Measurements from ENCODE around the gene CACFD1.

CACFD1 gene

GRCh38 chr9:133426011-133426410 lies 33.8 kb upstream of the CACFD1 start:
- Histone ChIP-seq H3K36me3 (ENCODE audit: control insufficient read depth, low read length) (no peaks in the 10 kb centered on the region), H4K20me1 (ENCODE audit: control insufficient read depth, insufficient read depth, low read depth, low read length) (no peaks in the 10 kb centered on the region), H3K4me1 (ENCODE audit: control insufficient read depth, low read length) (peaks cover 8% of the 10 kb centered on the region), H3K4me3 (ENCODE audit: low read length) (no peak overlapping the region), H3K27me3 (ENCODE audit: control insufficient read depth, low read length) (peaks cover 25% of the 10 kb centered on the region), H3F3A (ENCODE audit: control insufficient read depth, insufficient read depth) (peaks cover 5% of the 10 kb centered on the region), H3K9me3 (ENCODE audit: control insufficient read depth, insufficient read depth, low read length) (no peaks in the 10 kb centered on the region), H3K79me2 (ENCODE audit: control insufficient read depth, low read length) (no peaks in the 10 kb centered on the region), H3K4me2 (ENCODE audit: low read length) (no peak overlapping the region), H3K9me2 (replicated peaks; ENCODE audit: control insufficient read depth, low read length) (no peaks in the 10 kb centered on the region), H3K27ac (ENCODE audit: low read depth, low read length) (no peak overlapping the region)
- TF ChIP-seq EZH2phosphoT487 (IDR thresholded peaks at IDR 0.05; ENCODE audit: borderline replicate concordance, low read length) = no peak
- TF ChIP-seq CTCF (IDR thresholded peaks at IDR 0.05; ENCODE audit: low read depth, low read length, poor library complexity, severe bottlenecking) = no peak

- Histone ChIP-seq H3K36me3 (ENCODE audit: control insufficient read depth, low read length) (no peaks in the 10 kb centered on the region), H4K20me1 (ENCODE audit: control insufficient read depth, insufficient read depth, low read depth, low read length) (no peaks in the 10 kb centered on the region), H3K4me2 (ENCODE audit: low read length) (no peak overlapping the region), H3K9me2 (replicated peaks; ENCODE audit: control insufficient read depth, low read length) (no peaks in the 10 kb centered on the region), H3K79me2 (ENCODE audit: control insufficient read depth, low read length) (no peaks in the 10 kb centered on the region), H3K27me3 (ENCODE audit: control insufficient read depth, low read length) (peaks cover 25% of the 10 kb centered on the region), H3F3A (ENCODE audit: control insufficient read depth, insufficient read depth) (no peaks in the 10 kb centered on the region), H3K9me3 (ENCODE audit: control insufficient read depth, insufficient read depth, low read length) (no peaks in the 10 kb centered on the region), H3K27ac (ENCODE audit: low read depth, low read length) (no peak overlapping the region), H3K4me1 (ENCODE audit: control insufficient read depth, low read length) (no peaks in the 10 kb centered on the region), H3K4me3 (ENCODE audit: low read length) (no peak overlapping the region)
- no peak for TF ChIP-seq EZH2phosphoT487 (IDR thresholded peaks at IDR 0.05; ENCODE audit: borderline replicate concordance, low read length)
- TF ChIP-seq CTCF (IDR thresholded peaks at IDR 0.05; ENCODE audit: low read depth, low read length, poor library complexity, severe bottlenecking) = no peak
Measured at GRCh38 chr9:133427658-133428348, 32.0 kb upstream of the CACFD1 start.

DNA sequence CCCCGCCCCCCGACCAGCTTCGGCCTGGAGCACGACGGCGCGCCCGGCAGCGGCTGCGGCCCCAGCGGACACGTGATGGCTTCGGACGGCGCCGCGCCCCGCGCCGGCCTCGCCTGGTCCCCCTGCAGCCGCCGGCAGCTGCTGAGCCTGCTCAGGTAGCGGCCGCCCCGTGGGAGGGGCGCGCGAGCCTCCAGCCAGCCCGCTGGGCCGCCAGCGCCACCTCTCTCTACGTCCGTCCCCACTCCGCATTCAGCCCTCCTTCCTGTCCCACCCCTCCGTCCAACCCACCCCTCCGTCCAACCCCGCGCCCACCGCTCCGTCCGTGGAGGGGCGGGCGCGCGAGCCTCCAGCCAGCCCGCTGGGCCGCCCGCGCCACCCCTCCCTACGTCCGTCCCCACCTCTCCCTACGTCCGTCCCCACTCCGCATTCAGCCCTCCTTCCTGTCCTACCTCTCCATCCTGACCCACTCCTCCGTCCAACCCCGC lies 31.1 kb upstream of the CACFD1 start:
- Histone ChIP-seq H3K9me2 (replicated peaks; ENCODE audit: control insufficient read depth, low read length) (no peaks in the 10 kb centered on the region), H3K9me3 (ENCODE audit: control insufficient read depth, insufficient read depth, low read length) (no peaks in the 10 kb centered on the region), H3K4me3 (ENCODE audit: low read length) (no peak overlapping the region), H3K4me1 (ENCODE audit: control insufficient read depth, low read length) (no peaks in the 10 kb centered on the region), H3K4me2 (ENCODE audit: low read length) (no peak overlapping the region), H3F3A (ENCODE audit: control insufficient read depth, insufficient read depth) (no peaks in the 10 kb centered on the region), H3K27me3 (ENCODE audit: control insufficient read depth, low read length) (peaks cover 25% of the 10 kb centered on the region), H3K27ac (ENCODE audit: low read depth, low read length) (no peak overlapping the region), H4K20me1 (ENCODE audit: control insufficient read depth, insufficient read depth, low read depth, low read length) (no peaks in the 10 kb centered on the region), H3K36me3 (ENCODE audit: control insufficient read depth, low read length) (no peaks in the 10 kb centered on the region), H3K79me2 (ENCODE audit: control insufficient read depth, low read length) (no peaks in the 10 kb centered on the region)
- TF ChIP-seq EZH2phosphoT487 (IDR thresholded peaks at IDR 0.05; ENCODE audit: borderline replicate concordance, low read length) (no peak), CTCF (IDR thresholded peaks at IDR 0.05; ENCODE audit: low read depth, low read length, poor library complexity, severe bottlenecking) (no peak)

Measured in DOHH2 (cell line).